ENCODE results near the gene PTPRD. TPM values are rescaled to one million over a fixed set of nuclear protein-coding genes. Genes with fewer than 3 reads are reported as not detected.
A peak's percentile ranks its signal among the peaks of the same experiment; 100 is the strongest.

The PTPRD gene
- total and polyA plus RNA-seq, 2 donors (not counting 1 experiment from before 2014, with no cell fraction given), result 0.35 to 4.8 TPM

GRCh38 chr9:8718121-8718725 is 1894.6 kb downstream of the PTPRD start:
- no peak overlapping the region for H3K27ac ChIP-seq (ENCODE audit: insufficient read depth, low read length)
- no peak overlapping the region for H3K4me3 ChIP-seq (replicated peaks in 1 of 4; ENCODE audit: control extremely low read depth in 1 of 4, insufficient read depth in 1 of 4, low read depth in 3 of 4, low read length in 4 of 4)
- no peaks in the 10 kb centered on the region for H3K79me2 ChIP-seq (ENCODE audit: control insufficient read depth, insufficient read depth, low read length)
- no peak overlapping the region for H2AFZ ChIP-seq (ENCODE audit: low read length)
- DNase-seq (ENCODE audit: low read depth in 2 of 2), result peak; percentile 87 to 92
- no peaks in the 10 kb centered on the region for H3K27me3 ChIP-seq (ENCODE audit: control insufficient read depth, insufficient read depth, low read length)
- H3K4me2 ChIP-seq (ENCODE audit: extremely low read depth, insufficient read depth, low read length), result peak overlapping the region; percentile 40
- TF ChIP-seq CTCF (conservative IDR thresholded peaks at IDR 0.05 in 1 of 2, IDR thresholded peaks at IDR 0.05 in 1 of 2; ENCODE audit: low read depth in 1 of 2, low read length in 2 of 2), result no peak
- TF ChIP-seq EZH2 (IDR thresholded peaks at IDR 0.05; ENCODE audit: low read length, missing control alignments), result no peak
- no peak overlapping the region for H3K9ac ChIP-seq (ENCODE audit: insufficient read depth, low read length)
- H4K20me1 ChIP-seq (ENCODE audit: control insufficient read depth, extremely low read depth, insufficient read depth, low read length), result no peaks in the 10 kb centered on the region
- H3K4me1 ChIP-seq (ENCODE audit: control insufficient read depth, extremely low read depth, insufficient read depth, low read length), result peaks cover 2% of the 10 kb centered on the region
- H3K9me3 ChIP-seq (ENCODE audit: control insufficient read depth, insufficient read depth, low read depth, low read length), result no peaks in the 10 kb centered on the region
- H3K36me3 ChIP-seq (ENCODE audit: control insufficient read depth, insufficient read depth, low read length), result no peaks in the 10 kb centered on the region

DNA sequence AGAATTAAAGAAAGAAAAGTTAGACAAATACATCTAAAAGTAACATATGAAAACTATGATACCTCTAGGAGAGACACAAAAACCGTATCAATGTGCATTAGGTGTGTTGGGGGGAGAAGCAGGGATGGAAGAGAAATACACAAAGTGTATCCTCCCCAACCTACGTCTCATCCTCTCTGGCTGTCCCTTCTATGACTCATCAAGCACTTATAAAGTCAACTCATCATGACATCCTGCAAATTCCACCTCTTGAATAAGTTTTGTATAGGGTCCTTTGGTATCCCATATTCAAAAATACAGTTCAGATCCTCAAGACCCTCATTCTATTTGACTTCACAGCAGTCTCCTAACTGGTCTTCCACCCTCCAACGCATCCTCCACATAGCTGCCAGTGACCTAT is 1895.7 kb downstream of the PTPRD start:
- no peaks in the 10 kb centered on the region for H3K36me3 ChIP-seq (ENCODE audit: control insufficient read depth, insufficient read depth, low read length)
- no peak overlapping the region for H3K27ac ChIP-seq (ENCODE audit: insufficient read depth, low read length)
- no peaks in the 10 kb centered on the region for H3K9me3 ChIP-seq (ENCODE audit: control insufficient read depth, insufficient read depth, low read depth, low read length)
- no peak overlapping the region for H3K4me2 ChIP-seq (ENCODE audit: extremely low read depth, insufficient read depth, low read length)
- H4K20me1 ChIP-seq (ENCODE audit: control insufficient read depth, extremely low read depth, insufficient read depth, low read length), result no peaks in the 10 kb centered on the region
- no peak overlapping the region for H3K9ac ChIP-seq (ENCODE audit: insufficient read depth, low read length)
- TF ChIP-seq CTCF (conservative IDR thresholded peaks at IDR 0.05 in 1 of 2, IDR thresholded peaks at IDR 0.05 in 1 of 2; ENCODE audit: low read depth in 1 of 2, low read length in 2 of 2), result no peak
- H3K4me3 ChIP-seq (replicated peaks in 1 of 4; ENCODE audit: control extremely low read depth in 1 of 4, insufficient read depth in 1 of 4, low read depth in 3 of 4, low read length in 4 of 4), result no peak overlapping the region
- peaks cover 2% of the 10 kb centered on the region for H3K4me1 ChIP-seq (ENCODE audit: control insufficient read depth, extremely low read depth, insufficient read depth, low read length)
- no peak overlapping the region for H2AFZ ChIP-seq (ENCODE audit: low read length)
- DNase-seq (ENCODE audit: low read depth in 2 of 2), result peak; percentile 9 to 27
- no peaks in the 10 kb centered on the region for H3K79me2 ChIP-seq (ENCODE audit: control insufficient read depth, insufficient read depth, low read length)
- no peaks in the 10 kb centered on the region for H3K27me3 ChIP-seq (ENCODE audit: control insufficient read depth, insufficient read depth, low read length)

GRCh38 chr9:8715788-8716187 is 1897.0 kb downstream of the PTPRD start:
- Histone ChIP-seq H3K4me3 (replicated peaks in 1 of 4; ENCODE audit: control extremely low read depth in 1 of 4, insufficient read depth in 1 of 4, low read depth in 3 of 4, low read length in 4 of 4) (no peak overlapping the region), H3K4me1 (ENCODE audit: control insufficient read depth, extremely low read depth, insufficient read depth, low read length) (peaks cover 2% of the 10 kb centered on the region), H3K9ac (ENCODE audit: insufficient read depth, low read length) (no peak overlapping the region), H3K36me3 (ENCODE audit: control insufficient read depth, insufficient read depth, low read length) (no peaks in the 10 kb centered on the region), H3K9me3 (ENCODE audit: control insufficient read depth, insufficient read depth, low read depth, low read length) (no peaks in the 10 kb centered on the region), H3K79me2 (ENCODE audit: control insufficient read depth, insufficient read depth, low read length) (no peaks in the 10 kb centered on the region), H2AFZ (ENCODE audit: low read length) (no peak overlapping the region), H4K20me1 (ENCODE audit: control insufficient read depth, extremely low read depth, insufficient read depth, low read length) (no peaks in the 10 kb centered on the region), H3K27me3 (ENCODE audit: control insufficient read depth, insufficient read depth, low read length) (no peaks in the 10 kb centered on the region), H3K4me2 (ENCODE audit: extremely low read depth, insufficient read depth, low read length) (no peak overlapping the region), H3K27ac (ENCODE audit: insufficient read depth, low read length) (no peak overlapping the region)
- no peak for TF ChIP-seq EZH2 (IDR thresholded peaks at IDR 0.05; ENCODE audit: low read length, missing control alignments)
- no peak for TF ChIP-seq CTCF (conservative IDR thresholded peaks at IDR 0.05 in 1 of 2, IDR thresholded peaks at IDR 0.05 in 1 of 2; ENCODE audit: low read depth in 1 of 2, low read length in 2 of 2)
- DNase-seq (ENCODE audit: low read depth in 2 of 2), result no peak

Data from fibroblast of lung (primary cell).